Activated T-cell treated with anti-CD3 and anti-CD28 coated beads, Interleukin-2, amount 50 U/mL, for 1 hour (primary cell): ENCODE measurements around the gene ERMAP.
A peak's percentile ranks its signal among the peaks of the same experiment; 100 is the strongest.

ENCODE experiments used
- DNase-seq: peaks from one replicate; pipeline ENCODE4 v3.0.0-alpha.2; 2020

Gene ERMAP

GRCh38 chr1:42816585-42817439, at the start of gene ERMAP, which contains the start of gene SVBP:
Gene ERMAP (plus strand): TSS chr1:42817122. CDS start chr1:42830449, 13,327 bp downstream.
Gene SVBP (minus strand): TSS chr1:42817397. CDS start chr1:42816544, 853 bp downstream.
- peak; percentile 97 for DNase-seq

DNA sequence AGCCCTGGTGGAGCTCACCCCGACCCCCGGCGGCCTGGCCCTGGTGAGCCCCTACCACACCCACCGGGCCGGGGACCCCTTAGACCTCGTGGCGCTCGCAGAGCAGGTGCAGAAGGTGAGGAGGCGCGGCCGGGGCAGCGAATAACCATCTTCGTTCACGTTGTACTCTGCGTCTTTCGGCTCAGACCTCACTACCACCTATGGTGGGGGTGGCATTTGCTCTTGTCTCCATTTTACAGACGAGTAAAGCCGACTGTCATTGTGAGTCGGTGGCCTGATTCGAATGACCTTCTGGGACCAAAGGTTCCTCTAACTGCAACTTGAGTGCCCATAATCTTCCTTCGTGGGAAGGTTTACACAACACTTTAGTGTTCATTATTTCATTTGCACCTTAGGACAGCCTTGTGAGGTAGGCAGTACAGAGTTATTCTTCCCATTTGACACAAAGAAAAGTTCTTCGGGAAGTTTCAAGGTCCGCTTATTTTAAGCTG, 49.4 kb upstream of the ERMAP start:
- no peak for DNase-seq

DNA sequence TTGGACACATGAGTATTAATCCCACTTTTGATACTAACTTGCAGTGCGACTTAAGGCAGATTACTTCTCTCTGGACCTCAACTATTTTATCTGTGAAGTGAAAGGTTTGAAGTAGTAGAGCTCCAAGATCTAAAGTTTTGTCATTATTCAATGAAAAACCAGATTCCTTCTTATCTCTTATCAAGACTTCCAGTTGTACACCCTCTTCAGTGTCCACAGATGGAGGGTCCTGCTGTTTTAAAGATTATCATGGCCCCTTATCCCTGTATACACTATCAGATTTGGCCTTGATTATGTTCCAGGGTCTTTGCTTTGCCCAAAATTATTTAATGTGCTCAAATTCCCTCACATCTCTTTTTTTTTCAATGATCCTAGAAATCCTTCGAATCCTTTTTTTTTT, 48.8 kb upstream of the ERMAP start:
- DNase-seq = no peak

GRCh38 chr1:42769811-42770210, 47.1 kb upstream of the ERMAP start:
- DNase-seq = no peak

DNA sequence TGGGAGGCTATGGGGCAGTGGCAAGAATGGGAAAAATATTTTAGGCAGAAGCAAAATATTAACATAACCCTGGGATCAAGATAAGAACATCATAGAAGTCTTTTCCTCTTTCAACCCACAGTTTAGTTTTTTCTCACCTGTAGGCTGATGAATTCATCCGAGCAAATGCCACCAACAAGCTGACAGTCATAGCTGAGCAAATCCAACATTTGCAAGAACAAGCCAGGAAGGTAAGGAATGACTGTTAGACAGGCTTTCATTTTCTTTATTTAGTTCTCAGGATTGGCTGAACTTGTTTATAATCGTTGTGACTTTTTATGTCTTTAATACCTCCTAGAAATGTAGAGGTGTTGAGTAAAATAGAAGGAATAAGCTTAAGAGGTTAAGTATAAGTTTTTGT, 43.5 kb upstream of the ERMAP start:
- DNase-seq = no peak

DNA sequence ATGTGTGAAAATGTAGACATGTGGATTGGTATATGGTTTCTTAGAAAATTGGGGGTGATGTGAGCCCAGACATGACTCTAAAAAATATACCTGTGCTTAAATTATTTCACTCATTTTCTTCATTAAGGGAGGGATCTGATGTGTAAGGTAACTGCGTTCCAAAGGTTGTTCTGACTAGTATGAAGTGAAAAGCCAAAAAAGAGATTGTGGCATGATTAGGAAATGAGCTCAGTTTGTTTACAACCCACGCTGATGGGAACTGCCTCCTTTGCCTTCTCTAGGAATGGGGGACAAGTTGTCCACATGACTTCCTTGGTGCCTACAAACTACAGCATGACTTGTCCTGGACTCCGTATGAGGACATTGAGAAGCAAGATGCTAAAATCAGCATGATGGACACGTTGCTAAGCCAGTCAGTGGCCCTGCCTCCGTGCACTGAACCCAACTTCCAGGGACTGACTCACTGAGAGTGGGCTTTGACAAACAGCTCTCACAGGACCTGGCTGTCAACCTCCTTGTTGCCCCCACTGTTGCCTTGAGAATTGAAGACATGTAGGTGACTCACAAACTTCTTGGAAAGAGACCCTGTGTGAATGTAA, 41.9 kb upstream of the ERMAP start:
- no peak for DNase-seq

GRCh38 chr1:42776502-42776901, 40.4 kb upstream of the ERMAP start:
- no peak for DNase-seq

GRCh38 chr1:42777852-42778251, 39.1 kb upstream of the ERMAP start:
- no peak for DNase-seq

GRCh38 chr1:42779725-42780124, 37.2 kb upstream of the ERMAP start:
- DNase-seq = no peak

GRCh38 chr1:42780176-42780575, 36.7 kb upstream of the ERMAP start:
- no peak for DNase-seq

- DNase-seq = no peak
Observed at GRCh38 chr1:42783092-42783491, 33.8 kb upstream of the ERMAP start.

DNA sequence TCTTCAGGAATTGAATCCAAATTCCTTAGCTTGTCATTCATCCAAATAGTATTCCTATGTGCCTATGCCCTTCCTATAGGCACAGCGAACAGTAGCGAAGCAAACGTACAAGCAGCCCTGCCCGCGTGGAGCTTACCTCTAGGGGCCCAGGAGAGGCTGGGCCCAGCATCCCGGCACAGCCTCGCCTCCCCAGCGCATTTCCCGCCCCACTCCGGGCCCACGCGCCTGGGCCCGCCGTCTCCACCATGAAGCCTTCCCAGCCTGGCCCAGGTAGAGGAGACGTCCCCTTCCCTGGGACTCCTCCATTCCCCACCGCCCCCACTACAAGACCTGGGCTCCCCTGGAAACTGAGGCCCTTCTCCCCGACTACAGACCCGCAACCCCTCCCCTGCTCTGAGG, 32.4 kb upstream of the ERMAP start:
- DNase-seq = no peak

GRCh38 chr1:42784946-42785693, 31.8 kb upstream of the ERMAP start, which contains the start of gene TMEM269:
Gene TMEM269 (plus strand): TSS chr1:42784991. CDS start chr1:42789894, 4,903 bp downstream.
- DNase-seq = peak; percentile 53

DNA sequence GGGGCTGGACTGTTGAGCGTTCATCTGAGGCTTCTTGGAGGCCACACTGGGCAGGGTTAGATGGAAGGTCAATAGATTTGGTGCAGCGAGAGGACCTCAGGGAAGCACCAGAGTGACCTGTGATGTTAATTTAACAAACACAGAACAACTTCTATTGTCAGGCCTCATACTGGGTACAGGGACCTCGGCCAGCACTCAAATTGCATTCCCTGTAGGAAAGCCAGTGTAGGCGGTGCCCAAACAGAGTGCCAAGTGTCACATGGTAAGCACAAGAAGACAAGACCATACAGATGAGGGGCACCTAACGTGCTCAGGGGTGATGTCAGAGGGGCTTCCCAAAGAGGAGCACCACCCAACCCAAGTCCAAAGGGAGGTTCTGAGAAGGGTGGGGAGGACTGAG, 30.8 kb upstream of the ERMAP start:
- DNase-seq = no peak

GRCh38 chr1:42788021-42788420, 28.9 kb upstream of the ERMAP start:
- no peak for DNase-seq

DNA sequence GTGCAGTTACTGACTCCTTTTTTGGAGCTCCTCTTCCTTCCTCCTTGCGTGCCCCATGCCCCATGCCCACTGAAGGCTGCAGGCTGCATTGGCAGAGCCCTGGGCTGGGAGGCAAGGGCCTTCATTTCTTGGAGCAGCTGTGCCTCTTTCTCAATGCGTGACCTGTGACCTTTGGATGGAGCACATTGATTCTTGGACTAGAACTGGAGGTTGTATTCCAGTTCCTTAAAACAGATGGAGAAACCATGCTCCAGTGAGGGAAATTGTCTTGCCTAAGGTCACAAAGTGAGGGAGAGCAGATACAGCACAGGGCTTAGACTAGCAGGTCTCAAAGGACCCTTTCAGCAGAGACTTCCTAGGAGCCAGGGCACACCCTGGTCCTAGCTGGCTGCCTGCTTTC, 23.1 kb upstream of the ERMAP start:
- no peak for DNase-seq

- no peak for DNase-seq
Observed at GRCh38 chr1:42797414-42797813, 19.5 kb upstream of the ERMAP start.

DNA sequence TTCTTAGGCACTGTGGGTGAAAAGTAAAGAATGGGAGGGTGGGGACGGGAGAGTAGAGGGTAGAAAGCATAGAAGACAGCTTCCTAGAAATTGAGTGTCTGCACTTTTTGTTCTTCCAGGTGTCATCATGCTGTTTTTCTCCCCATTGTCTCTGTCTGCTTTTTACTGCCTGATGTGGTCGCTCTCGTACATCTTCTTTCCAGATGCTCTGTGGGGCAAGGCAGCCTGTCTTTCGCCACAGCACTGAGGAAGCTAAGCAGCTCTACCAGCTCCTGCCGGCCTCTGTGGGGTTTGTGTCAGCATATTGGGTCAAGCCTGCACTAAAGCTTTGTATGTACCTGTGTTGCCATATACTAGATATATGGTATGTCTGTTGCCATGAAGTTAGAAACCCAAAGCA, 18.9 kb upstream of the ERMAP start:
- no peak for DNase-seq

DNA sequence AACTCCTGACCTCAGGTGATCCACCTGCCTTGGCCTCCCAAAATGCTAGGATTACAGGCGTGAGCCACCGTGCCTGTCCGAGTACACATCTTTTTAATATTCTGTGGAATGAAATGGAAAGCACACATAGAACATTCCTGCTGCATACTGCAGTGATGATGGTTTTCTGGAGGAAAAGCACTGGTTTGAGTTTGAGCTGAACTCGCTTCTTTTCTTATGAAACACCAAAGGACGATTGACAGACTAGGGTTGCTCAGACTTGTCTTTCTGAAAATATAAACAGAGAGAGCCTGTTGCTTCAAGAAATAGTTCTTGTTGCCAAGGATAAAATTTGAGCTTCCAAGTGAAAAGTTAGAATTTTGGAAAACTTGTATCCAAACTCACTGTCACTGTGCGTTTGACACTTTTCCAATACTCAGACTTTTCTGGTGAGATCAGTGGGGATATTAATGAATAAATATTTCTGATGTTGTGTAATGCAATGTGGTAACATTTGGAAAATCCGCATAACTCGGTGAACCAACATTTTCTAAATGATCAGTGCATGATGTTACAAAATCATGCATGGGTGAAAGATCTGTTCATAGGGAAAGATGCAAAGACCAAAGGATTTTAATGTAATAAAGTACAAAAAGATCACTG, 15.0 kb upstream of the ERMAP start:
- DNase-seq = no peak

GRCh38 chr1:42806171-42806570, 10.8 kb upstream of the ERMAP start:
- no peak for DNase-seq

DNA sequence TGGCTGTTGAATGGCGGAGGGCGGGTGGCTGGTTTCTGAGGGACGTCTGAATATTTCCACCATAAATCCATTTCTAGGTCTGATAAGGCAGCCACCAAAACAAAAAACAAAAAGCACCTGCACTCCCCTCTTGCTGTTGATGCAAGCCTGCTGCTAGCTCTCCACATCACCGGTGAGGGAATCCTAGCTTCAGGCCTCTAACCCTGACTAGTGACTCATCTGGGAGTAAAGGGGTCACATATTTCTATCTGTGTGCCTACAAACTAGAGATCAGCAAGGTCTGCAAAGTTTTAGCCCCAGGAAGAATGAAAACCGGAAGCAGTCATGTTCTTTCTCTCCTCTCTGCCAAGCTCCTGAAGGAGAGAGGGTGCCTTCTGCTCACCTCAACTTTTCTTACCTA, 10.3 kb upstream of the ERMAP start:
- DNase-seq = no peak

- DNase-seq = no peak
Observed at GRCh38 chr1:42807056-42807668, 9.8 kb upstream of the ERMAP start.
